Melanocyte of skin (primary cell): ENCODE data around the gene CAPS2. TPM values are rescaled to one million over a fixed set of nuclear protein-coding genes. Genes with fewer than 3 reads are reported as not detected.

Source experiments
- total RNA-seq, 2 donors: library from RNA; depleted of rRNA; stranded (reverse); fragments of >200 nt; gene quantifications; 2 replicates each; pipeline ENCODE4 v1.2.3, GENCODE V29; 2012

Gene CAPS2
- 1 to 10 TPM; 6.3 to 8.3 TPM for total RNA-seq

GRCh38 chr12:75329918-75330826, at the start of gene CAPS2:
TSS of gene CAPS2 (minus strand) at chr12:75330324. CDS start at chr12:75326498, 3,826 bp downstream.

GRCh38 chr12:75334384-75335030, 4.4 kb upstream of the CAPS2 start, which contains the start of gene GLIPR1L1:
TSS of gene GLIPR1L1 (plus strand) at chr12:75334670. CDS start at chr12:75334729, 59 bp downstream.

Other genes with a start within 250 kb of the CAPS2 start
- gene KCNC2, start 120.5 kb downstream of the CAPS2 start, total RNA-seq = not detected
- not detected for gene GLIPR1L1, start 4.3 kb upstream of the CAPS2 start, total RNA-seq
- under 1 TPM; under 0.01 to 0.34 TPM for gene GLIPR1L2, start 60.8 kb upstream of the CAPS2 start, total RNA-seq
- gene GLIPR1, start 150.4 kb upstream of the CAPS2 start, total RNA-seq = 1 to 10 TPM; 1.7 to 3.3 TPM
- gene KRR1, start 181.3 kb upstream of the CAPS2 start, total RNA-seq = 10 to 100 TPM; 29.3 to 31.0 TPM